Stimulated activated CD8-positive, alpha-beta memory T cell treated with anti-CD3 and anti-CD28 coated beads, Interleukin-7, amount 100 ng/mL, for 1 hour (primary cell): ENCODE measurements around the gene TTC12.

ENCODE experiments used
- DNase-seq, 2 donors: peaks; one replicate each; pipeline ENCODE4 v3.0.0-alpha.2; 2020; ENCODE audit warnings: low read depth in 2 of 2

Gene TTC12, protein sequence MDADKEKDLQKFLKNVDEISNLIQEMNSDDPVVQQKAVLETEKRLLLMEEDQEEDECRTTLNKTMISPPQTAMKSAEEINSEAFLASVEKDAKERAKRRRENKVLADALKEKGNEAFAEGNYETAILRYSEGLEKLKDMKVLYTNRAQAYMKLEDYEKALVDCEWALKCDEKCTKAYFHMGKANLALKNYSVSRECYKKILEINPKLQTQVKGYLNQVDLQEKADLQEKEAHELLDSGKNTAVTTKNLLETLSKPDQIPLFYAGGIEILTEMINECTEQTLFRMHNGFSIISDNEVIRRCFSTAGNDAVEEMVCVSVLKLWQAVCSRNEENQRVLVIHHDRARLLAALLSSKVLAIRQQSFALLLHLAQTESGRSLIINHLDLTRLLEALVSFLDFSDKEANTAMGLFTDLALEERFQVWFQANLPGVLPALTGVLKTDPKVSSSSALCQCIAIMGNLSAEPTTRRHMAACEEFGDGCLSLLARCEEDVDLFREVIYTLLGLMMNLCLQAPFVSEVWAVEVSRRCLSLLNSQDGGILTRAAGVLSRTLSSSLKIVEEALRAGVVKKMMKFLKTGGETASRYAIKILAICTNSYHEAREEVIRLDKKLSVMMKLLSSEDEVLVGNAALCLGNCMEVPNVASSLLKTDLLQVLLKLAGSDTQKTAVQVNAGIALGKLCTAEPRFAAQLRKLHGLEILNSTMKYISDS

DNA sequence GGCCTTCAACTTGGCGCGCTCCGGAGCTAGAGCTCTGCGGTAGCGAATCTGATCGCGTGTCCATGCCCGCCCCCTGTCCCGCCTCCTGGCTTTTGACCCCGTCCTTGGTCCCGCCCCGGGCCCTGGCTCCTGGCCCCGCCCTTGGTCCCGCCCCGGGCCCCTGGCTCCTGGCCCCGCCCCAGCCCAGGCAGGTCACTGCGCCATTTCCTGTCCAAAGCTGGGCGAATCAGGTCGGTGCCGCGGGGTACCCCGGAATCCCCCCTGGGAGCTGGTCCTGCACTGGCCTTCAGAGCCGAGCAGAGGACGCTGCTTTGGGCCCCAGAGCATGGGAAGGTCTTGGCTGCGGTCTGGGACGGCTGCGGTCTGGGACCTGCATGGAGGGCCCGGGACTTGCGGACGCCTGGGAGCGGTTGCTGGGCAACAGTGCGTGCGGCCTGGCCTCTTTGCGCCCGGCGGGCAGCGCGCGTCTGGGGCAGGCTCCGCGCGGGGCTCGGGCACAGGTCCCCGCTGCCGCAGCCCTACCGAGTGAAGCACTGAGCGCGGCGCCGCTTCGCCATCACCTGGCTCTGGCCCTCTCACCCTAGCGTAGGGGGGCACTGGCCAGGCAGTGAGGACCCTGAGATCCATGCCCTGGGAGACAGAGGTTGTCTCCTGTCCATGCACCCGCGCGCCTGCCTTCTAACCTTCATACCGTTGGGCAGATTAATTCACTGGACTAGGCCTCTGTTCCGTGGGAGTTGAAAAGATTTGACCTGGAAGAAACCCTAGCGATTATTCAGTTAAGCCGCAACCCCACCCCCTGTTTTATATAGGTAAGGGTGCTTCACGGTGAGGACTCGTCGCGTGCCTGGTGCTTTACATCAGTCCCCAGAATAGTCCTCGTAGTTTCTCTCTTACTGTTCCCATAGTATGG, at the start of gene TTC12:
Gene TTC12 (plus strand): TSS at position 195 of the 913 bp plus-strand sequence. CDS start 1,675 bp downstream, outside the sequence.
- DNase-seq: peak; percentile 80 to 84

DNA sequence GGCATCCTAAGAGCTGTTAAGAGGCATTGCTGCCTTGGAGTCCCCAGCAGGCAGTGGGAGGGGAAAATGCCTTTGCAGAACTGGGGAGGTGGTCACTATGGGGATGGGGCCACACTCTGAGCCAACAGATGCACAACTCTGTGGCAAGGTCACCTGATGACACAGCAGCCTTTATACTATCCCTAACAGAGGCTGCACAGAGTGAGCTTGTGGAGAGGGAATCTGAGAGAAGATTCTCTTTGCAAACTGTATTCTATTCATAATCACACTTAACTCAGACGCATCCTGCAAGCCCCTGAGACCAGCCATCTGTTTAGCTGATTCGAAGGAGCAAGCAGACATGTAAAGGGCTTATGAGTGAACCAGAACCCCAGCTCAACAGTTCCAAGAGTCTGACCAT, 49.0 kb upstream of the TTC12 start:
- no peak for DNase-seq

DNA sequence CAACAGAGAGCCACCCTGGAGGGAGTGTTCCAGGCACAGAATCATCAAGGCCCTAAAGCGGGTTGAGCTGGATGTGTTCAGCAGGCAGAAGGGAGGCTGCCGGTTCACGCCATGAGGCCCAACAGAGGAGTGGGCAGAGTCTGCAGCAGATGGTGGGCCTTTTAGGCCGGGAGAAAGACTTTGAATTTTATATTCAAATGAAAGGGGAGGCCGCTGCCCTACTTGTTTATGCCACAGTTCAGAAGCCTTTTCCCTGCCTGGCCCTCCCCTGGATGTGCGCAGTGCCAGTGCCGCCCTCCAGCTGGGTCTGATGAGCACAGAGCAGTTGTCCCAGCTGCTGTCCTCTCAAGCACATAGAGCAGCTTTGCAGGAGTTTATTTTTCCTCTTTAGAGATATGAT, 46.9 kb upstream of the TTC12 start:
- no peak for DNase-seq

DNA sequence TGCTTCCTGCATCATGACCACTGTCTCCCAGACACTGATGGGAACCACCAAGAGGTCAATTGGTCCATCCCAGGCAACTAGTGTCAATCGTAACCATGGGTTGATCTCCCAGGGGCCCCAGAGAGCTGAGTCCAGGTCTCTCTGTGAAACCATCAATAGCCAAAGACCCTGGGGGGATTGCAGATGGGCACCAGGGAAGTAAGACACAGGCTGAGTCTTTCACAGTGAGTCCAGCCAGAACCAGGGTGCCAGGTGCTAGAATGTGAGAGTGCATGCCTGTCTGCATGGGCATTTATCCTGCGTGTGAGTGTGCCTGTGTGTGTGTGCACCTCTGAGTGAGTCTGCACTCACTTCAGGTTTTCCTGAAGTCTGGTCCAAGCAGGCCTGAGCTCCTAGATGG, 45.3 kb upstream of the TTC12 start:
- DNase-seq: no peak

DNA sequence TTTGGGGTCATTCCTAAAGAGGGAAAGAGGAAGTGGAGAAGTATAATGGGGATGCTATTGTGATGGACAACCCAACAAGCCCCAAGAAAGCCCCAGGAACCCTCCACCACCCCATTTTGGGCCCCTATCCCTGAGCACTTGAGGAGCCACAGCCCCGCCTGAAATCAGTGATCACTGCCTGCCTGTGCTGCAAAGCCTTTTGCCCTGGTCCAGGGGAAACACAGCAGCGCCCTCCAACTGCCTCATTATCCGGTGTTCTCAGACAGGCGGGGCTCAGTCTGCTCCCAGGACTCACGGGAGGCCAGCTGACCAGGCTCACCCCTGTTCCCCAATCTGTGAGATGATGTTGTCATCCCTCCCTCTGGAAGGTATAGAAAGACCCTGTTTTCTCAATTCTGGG, 44.7 kb upstream of the TTC12 start:
- DNase-seq: no peak

DNA sequence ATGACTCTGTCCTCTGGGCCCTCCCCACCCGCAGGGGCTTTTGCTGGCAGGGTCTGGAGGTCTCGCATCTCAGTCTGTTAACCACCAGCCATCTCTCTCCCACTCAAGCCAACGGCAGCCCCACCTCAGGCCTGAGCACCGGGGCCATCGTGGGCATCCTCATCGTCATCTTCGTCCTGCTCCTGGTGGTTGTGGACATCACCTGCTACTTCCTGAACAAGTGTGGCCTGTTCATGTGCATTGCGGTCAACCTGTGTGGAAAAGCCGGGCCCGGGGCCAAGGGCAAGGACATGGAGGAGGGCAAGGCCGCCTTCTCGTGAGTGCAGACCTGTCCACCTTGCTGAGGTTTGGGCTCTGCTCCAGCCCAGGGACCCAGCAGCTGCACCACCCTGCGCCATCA, 44.3 kb upstream of the TTC12 start:
- DNase-seq: no peak

DNA sequence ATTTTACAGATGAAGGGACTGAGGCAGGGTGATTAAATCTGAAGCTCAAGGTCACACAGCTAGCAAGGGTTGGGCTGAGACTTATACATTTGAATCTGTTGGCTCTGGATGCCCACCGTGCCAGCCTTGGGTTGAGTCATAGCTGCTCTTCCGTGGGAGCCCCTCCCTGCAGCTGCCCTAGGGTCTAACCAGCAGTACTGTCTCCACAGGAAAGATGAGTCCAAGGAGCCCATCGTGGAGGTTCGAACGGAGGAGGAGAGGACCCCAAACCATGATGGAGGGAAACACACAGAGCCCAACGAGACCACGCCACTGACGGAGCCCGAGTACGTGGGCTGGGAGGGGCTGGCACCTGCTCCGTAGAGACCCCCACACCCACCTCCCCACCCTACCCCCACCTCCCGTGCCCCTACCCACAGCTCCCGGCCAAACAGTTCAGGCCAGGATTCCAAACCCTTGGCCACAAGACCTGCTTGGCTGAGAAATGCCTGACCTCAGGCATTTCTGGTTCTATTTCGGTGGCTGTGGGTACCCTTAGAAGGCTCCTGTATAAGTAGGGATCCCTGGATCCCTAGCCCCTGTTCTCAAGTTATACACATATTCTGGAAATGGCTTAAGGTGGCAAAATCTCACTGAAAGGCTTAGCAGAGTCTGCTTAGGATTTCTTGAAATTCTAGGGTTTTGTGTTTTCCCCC, 42.7 kb upstream of the TTC12 start:
- DNase-seq: no peak

DNA sequence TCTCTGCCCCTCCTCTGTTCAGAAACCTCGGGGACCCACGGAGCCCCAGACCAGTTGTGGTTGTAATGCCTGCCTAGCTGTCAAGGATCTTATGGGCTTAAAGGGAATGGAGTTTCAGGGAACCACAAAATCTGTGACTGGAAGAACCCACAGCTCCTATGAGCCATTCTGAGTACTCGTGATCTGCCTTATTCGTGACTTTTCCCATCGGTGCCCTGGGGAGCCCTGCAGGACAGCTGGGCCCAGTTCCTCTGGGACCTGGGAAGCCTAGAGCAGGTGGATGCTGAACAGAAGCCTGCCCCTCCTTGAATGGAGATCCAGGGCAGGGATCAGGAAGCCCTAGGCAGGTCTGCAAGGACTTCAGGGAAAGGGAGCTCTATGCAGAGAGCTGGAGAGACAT, 42.1 kb upstream of the TTC12 start:
- DNase-seq: no peak

DNA sequence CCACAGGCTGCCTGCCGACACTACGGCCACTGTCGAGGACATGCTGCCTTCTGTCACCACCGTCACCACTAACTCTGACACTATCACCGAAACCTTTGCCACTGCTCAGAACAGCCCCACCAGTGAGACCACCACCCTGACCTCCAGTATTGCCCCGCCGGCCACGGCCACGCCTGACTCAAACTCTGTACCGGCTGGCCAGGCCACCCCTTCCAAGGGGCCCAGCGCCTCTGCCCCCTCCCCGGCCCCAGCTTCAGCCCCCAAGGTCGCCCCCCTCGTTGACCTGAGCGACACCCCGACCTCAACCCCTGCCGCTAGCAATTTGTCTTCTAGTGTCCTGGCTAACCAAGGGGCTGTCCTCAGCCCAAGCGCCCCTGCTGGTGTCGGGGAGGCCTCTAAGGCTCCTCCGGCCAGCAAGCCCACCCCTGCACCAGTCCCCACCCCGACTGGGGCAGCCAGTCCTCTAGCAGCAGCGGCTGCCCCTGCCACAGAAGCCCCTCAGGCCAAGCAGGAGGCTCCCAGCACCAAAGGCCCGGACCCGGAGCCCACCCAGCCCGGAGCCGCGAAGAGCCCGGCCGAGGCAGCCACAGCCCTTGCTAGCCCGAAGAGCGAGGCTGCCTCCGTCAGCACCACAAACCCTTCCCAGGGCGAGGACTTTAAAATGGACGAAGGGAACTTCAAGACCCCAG, 41.3 kb upstream of the TTC12 start:
- DNase-seq: no peak

DNA sequence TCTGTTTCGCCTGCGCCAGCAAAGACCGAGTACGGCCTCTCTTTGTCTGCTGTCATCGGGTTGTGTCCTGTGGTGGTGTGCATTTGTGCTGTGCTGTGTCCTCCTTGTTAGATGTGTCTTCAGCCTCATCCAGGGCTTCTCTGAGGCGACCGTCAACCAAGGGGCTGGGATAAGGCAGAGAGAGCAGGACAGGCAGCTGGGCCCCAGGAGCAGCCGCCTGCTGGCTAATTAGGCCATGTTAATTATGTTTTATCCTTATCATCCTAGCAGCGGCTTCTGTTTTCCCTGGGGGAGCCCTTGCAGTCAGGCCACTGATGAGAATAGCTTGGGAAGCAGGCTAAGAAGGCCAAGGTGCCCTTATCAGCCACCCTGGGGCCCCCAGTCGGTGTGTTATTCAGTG, 40.7 kb upstream of the TTC12 start:
- no peak for DNase-seq

DNA sequence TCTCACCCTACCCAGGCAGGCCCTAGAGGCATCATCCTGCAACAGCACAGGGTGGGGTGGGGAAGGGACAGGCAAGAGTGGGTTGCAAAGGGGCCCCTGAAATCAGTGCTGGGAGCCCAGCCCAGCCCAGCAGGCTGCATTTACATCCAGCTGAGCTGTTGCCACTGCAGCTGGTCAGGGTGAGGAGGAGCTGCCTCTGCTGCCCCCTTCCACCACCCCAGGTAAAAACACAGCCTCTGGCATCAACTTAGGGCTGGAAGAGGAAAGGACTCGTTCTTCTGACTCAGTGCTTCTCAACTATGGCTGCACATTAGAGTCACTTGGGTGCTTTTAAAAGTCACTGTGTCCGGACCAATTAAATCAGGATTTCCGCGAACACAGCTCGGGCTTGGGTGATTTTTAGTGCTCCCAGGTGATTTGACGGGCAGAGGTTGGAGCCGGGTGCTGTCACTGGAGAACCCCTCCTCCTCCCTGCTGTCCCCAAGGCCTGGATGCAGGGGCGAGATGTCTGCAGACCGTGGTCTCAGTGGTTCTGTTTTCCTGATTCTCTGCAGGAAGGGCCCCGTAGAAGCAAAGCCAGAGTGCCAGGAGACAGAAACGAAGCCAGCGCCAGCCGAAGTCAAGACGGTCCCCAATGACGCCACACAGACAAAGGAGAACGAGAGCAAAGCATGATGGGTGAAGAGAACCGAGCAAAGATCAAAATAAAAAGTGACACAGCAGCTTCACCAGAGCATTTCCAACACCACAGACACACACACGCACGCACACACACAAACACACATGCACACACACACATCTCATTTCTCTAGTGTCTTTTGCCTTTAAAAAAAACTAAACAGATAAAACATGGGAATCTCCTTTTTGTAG, 39.4 kb upstream of the TTC12 start:
- no peak for DNase-seq

DNA sequence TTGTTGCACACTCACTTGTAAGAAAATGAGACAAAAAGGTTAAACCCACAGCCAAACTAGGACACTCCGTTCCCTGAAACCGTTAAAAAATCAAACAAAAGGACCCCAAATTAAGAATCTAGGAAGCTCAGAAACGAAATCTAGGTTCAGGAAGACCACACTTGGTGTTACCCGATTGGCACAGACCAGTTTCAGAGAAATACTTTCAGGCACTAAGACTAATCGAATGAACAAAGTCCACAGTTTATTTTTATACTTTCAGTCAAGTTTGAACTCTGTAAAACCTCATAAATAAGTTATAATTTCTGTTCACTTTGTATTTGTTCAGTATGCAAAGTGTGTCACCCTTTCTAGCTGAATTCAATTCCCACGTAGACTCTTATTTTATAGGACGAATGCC, 38.8 kb upstream of the TTC12 start:
- no peak for DNase-seq

DNA sequence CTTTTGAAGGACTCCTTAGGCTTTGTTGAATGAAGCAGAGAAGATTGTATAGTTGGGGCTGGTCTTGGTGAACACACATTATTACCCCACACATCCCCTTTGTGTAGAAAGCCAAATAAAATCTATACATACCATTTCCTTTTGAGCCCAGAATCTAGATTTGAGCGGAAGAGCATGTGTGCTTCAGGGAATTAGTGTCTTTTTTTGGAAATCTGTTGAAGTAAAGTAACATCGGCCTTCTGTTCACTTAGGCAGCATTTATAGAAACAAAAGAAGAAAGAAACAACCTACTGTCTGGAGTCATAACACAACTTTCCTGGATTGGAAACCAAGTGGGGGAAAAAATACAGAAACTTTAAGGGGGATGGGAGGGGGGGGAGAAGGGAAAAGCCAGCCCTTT, 37.9 kb upstream of the TTC12 start:
- DNase-seq: no peak

DNA sequence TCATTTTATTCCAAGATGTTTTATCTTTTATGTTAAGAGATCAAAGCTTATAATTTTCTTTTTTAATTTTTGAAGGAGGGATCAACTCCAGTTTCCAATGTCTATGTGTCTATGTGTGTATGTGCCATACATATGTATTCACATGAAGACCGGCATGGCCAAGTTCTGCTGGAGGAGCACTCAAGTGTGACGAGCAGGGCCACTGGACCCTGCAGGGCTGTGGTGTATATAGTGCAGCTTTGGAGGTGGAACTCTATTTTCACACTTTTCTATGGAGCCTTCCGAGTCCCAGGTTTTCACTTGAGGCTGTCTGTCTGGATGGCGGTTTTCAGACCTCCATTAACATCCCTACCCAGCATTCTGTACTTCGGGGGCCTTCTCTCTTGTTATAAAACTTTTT, 36.5 kb upstream of the TTC12 start:
- DNase-seq: no peak

DNA sequence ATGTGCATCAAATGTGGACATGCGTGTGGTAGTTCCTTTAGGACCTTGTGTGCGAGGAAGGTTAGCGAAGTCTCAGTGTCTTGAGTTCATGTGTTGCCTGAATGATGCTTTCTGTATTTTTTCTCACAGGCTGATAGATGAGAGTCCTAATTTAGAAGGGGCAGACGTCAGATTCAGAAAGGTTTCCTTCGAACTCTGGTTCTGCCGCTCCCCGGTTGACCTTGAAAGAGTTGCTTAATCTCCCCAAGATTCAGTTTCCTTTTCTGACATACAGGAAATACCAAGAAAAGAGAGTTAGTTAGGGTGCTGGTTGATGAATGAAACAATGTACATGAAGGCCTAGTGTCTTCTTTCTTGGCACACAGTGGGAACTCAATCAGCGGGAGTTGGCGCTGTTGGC, 35.9 kb upstream of the TTC12 start:
- no peak for DNase-seq

DNA sequence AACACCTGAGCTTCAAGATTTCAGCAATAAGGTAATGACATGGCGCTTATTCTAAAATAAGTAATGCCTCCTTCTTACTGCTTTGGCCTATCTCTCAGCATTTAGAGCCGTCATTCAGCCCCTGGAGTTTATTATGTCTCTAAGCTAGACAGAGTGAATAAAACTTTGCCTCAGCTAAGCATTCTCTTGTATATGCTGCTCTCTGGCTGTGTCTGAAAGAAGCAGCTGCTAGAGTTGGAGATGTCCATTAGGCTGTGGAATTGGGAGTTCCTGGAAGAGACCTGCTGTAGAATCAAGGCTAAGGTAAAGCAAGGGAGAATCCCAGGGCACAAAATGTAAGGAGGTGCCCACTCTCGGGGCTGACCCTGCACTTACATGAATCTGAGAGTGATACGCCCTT, 35.5 kb upstream of the TTC12 start:
- no peak for DNase-seq

DNA sequence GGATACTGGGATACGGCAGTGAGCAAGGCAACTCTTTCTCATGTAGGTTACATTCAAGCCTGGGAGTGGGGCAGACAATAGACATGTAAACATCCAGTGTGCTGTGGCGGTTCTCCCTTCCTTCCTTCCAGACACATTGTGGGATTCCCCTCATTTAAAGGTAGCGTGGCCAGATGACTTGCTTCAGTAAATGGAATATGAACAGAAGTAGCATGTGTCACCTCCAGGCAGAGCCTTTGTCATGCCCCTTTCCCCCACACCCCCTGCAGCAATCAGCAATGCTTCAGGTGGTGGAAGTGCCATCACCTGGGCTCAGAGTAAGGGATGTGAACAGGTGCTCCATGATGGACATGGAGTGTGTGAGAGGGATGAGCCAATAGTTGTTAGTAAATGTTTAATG, 34.8 kb upstream of the TTC12 start:
- DNase-seq: no peak

DNA sequence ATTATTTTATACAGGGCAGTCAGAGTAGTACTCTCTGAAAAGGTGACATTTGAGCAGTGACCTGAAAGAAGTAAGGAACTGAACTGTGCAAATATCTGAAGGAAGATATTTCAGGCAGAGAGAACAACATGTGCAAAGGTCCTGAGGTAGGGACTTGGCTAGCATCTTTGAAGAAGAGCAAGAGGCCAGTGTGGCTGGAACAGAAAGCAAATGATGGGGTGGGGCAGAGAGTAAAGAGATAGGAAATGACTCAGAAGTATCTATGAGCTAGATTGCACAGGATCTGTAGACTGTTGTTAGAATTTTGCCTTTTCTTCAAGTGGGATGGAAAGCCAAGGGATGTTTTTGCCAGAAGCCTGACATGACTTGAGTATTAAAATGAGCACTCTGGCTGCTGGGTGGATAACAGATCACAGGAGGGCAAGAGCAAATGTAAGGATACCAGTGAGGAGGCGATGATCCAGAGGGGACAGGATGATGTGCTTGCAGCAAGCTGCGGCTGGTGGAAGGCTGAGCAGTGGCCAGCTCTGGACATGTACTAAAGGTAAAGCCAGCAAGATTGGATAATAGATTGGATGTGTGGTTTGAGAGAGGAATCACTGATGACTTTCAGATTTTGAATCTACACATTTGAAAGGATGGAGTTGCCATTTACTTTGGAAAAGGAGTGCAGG, 33.2 kb upstream of the TTC12 start:
- DNase-seq: no peak

DNA sequence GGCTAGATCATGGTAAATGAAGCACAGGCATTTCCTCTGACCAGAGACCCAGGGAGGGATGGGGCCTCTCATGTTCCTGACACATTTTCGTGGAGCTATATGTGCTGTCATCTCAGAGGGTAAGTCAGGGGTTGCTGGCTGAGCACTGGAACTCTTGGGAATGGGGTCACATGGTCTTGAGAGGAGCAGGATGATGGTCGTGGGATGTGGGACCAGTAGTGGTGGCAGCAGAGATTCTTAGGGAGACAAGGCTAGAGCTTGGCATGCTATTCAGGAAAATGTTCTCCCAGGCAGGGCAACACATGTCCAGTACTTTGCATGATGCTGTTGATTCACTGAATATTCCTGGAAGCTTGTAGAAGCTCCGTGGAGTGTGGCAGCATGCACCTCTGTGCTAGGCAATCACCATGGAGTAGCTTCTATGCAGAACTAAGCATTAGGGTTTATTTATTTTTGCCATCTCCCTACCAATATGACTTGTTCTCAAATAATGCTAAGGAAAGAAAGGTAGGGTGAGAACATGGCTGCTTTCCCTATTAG, 31.4 kb upstream of the TTC12 start:
- DNase-seq: no peak
